Measurements from ENCODE around the gene ATP5MG.

ATP5MG gene

DNA sequence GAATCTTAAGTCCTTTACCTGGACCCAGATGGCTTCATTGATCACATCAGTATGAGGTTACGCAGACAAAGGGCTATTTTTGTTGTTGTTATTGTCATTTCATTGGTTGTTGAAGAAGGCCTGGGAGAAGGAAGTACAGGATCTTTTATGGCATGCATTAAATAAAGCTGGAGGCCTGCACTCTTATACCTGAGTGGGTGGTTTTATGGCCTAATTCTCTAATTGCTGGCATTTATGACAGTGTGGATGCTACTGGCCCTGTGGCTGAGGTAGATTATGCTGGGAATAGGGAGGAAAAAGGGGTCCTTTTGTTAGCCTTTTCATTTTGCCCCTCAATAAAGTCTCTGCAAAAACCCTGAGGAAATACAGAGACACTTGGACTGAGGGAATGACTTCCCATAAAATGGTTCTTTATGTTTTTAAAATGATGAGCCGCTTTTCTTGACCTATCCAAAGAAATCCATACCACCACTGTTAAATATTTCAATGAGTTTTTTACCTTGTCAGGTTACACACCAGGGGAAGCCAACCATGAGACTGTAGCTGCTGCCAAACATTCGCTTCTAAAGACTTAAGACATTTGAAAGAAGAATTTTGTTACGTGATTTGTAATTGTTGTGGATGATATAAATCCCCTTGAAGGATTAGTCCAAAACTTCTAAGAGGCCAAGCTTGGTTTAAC is 41.6 kb downstream of the ATP5MG start:
- no peak for DNase-seq

GRCh38 chr11:118443590-118444218 is 42.3 kb downstream of the ATP5MG start:
- peak; percentile 76 for DNase-seq

DNA sequence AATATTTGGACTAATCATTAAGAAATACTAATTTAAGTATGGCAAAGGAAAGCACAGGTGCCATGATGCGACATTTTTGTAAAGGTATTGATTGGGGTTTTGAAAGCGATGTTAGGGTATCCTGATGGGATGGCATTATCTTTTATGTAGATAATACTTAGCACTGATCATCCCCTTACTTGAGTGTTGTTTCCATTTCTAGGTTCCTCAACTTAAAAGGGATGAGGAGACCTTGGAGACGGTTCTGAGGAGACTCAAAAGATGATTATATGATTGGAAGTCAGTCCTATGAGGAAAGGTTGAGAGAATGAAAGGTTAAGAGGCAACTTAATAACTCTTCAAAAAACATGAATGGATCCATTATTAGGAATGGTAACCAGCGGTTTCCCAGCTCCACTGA is 46.0 kb downstream of the ATP5MG start:
- no peak for DNase-seq

DNA sequence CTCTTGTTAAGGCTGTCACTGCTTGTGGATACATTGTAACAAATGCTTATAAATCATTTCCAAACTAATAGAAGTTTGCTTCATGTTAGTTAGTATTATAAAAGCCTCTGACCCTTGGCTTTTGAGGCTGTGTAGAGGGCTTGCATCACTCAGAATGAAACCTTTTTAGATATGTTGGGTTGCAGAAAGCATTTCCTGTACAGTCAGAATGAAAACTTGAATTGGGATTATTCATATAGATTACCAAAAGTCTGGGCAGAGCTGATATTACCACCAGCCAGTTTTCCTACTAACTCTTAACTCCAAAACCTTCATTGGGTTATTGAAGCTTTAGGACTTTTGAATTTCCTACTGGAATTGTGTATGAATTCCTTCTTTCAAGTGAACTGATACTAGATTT is 46.9 kb downstream of the ATP5MG start:
- DNase-seq: peak; percentile 86

DNA sequence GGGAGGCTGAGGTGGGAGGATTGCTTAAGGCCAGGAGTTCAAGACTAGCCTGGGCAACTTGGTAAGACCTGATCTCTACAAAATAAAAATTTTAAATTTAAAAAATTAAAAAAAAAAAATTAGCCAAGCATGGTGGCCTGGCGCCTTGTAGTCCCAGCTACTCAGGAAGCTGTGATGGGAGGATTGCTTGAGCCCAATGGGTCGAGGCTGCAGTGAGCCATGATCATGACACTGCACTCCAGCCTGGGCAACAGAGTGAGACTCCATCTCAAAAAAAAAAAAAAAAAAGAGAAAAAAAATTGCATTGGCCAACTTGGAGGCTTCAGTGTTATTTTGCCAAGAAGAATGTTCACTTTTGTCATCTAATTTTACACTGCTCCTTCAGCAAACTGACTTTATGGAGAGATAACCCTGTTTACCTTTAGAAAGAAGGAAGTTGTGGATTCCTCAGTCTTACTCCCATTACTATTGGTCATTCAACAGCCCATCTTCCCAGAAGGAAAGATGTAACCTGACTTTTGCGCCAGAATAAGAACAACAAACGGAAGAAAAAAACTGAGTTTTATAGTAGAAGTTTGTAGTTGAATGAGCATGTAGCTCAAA is 48.0 kb downstream of the ATP5MG start:
- no peak for DNase-seq

GRCh38 chr11:118450451-118450850 is 49.0 kb downstream of the ATP5MG start:
- no peak for DNase-seq
